Liver (tissue), 9 donors: ENCODE results near the gene CYREN. TPM values are rescaled to one million over a fixed set of nuclear protein-coding genes. Genes with fewer than 3 reads are reported as not detected.

Experiments used
- DNase-seq: peaks from one replicate; pipeline ENCODE4 v3.0.0-alpha.2; 2017; ENCODE audit warnings: low spot score
- H3K27ac ChIP-seq, 2 donors: one replicate each; pipeline ENCODE4 v1.7.0; 2013; ENCODE audit warnings: inconsistent platforms in 2 of 2, low read length in 2 of 2, control low read depth in 1 of 2, low read depth in 1 of 2, mild to moderate bottlenecking in 1 of 2
- H3K27me3 ChIP-seq, 4 donors: one replicate each; pipeline versions ENCODE4 v1.6.1 to v1.7.0; 2013; ENCODE audit warnings: low read length in 3 of 4, inconsistent platforms in 1 of 4, mild to moderate bottlenecking in 1 of 4, moderate library complexity in 1 of 4; ENCODE audit not compliant: control insufficient read depth in 4 of 4, insufficient read depth in 4 of 4
- H3K36me3 ChIP-seq, 4 donors: one replicate each; pipeline versions ENCODE4 v1.6.1 to v1.7.0; 2013; ENCODE audit warnings: low read length in 3 of 4, mild to moderate bottlenecking in 3 of 4, low read depth in 1 of 4, moderate library complexity in 1 of 4; ENCODE audit not compliant: control insufficient read depth in 4 of 4, insufficient read depth in 3 of 4
- H3K4me1 ChIP-seq, 4 donors: one replicate each; pipeline versions ENCODE4 v1.6.1 to v1.7.0; 2013; ENCODE audit warnings: low read length in 3 of 4, mild to moderate bottlenecking in 3 of 4, moderate library complexity in 1 of 4; ENCODE audit not compliant: control insufficient read depth in 4 of 4, insufficient read depth in 4 of 4
- H3K4me3 ChIP-seq, 3 donors: one replicate each; pipeline versions ENCODE4 v1.6.1 to v1.7.0; 2013; ENCODE audit warnings: low read length in 3 of 3, control low read depth in 1 of 3, low read depth in 1 of 3, mild to moderate bottlenecking in 1 of 3
- H3K9ac ChIP-seq, 2 donors: one replicate each; pipeline ENCODE4 v1.7.0; 2013; ENCODE audit warnings: low read length in 2 of 2, mild to moderate bottlenecking in 2 of 2, moderate library complexity in 2 of 2, control low read depth in 1 of 2, low read depth in 1 of 2
- H3K9me3 ChIP-seq, 4 donors: one replicate each; pipeline versions ENCODE4 v1.6.1 to v1.7.0; 2013; ENCODE audit warnings: low read length in 3 of 4; ENCODE audit not compliant: control insufficient read depth in 4 of 4
- CTCF ChIP-seq: fragments of 150-350 bp; IDR thresholded peaks from 2 replicates; pipeline ENCODE4 v1.5.1; 2017; ENCODE audit warnings: improper control_type of control experiment, low read depth, low read length; ENCODE audit not compliant: missing input control
- EGR1 ChIP-seq, 2 donors: IDR thresholded peaks; 2 replicates each; pipeline ENCODE4 v1.6.1; 2016 to 2018; ENCODE audit warnings: antibody characterized with exemption in 2 of 2, low read depth in 2 of 2
- GABPA ChIP-seq, 2 donors: IDR thresholded peaks in 1 of 2; conservative IDR thresholded peaks in 1 of 2; 2 replicates each; pipeline ENCODE4 v1.6.1; 2016; ENCODE audit warnings: antibody characterized with exemption in 2 of 2, mild to moderate bottlenecking in 1 of 2, moderate library complexity in 1 of 2
- HNF4A ChIP-seq, 2 donors: conservative IDR thresholded peaks; 2 replicates each; pipeline ENCODE4 v1.6.1; 2016; ENCODE audit warnings: antibody characterized with exemption in 2 of 2, mild to moderate bottlenecking in 2 of 2
- HNF4G ChIP-seq: IDR thresholded peaks from 2 replicates; pipeline ENCODE4 v1.6.1; 2016; ENCODE audit warnings: antibody characterized with exemption
- JUND ChIP-seq, 2 donors: IDR thresholded peaks; 2 replicates each; pipeline ENCODE4 v1.6.1; 2016; ENCODE audit warnings: antibody characterized with exemption in 2 of 2
- MAX ChIP-seq: IDR thresholded peaks from 2 replicates; pipeline ENCODE4 v1.6.1; 2016; ENCODE audit warnings: antibody characterized with exemption
- NR2F2 ChIP-seq: IDR thresholded peaks from 2 replicates; pipeline ENCODE4 v1.6.1; 2016; ENCODE audit warnings: antibody characterized with exemption
- RAD21 ChIP-seq, 2 donors: IDR thresholded peaks; 2 replicates each; pipeline ENCODE4 v1.6.1; 2016; ENCODE audit warnings: antibody characterized with exemption in 2 of 2, mild to moderate bottlenecking in 2 of 2
- REST ChIP-seq: IDR thresholded peaks from 2 replicates; pipeline ENCODE4 v1.6.1; 2016; ENCODE audit warnings: antibody characterized with exemption, mild to moderate bottlenecking
- RXRA ChIP-seq, 2 donors: IDR thresholded peaks; 2 replicates each; pipeline ENCODE4 v1.6.1; 2017 to 2018; ENCODE audit warnings: antibody characterized with exemption in 2 of 2, mild to moderate bottlenecking in 1 of 2
- SP1 ChIP-seq: IDR thresholded peaks from 2 replicates; pipeline ENCODE4 v1.6.1; 2018; ENCODE audit warnings: antibody characterized with exemption, mild to moderate bottlenecking
- TAF1 ChIP-seq: conservative IDR thresholded peaks from 2 replicates; pipeline ENCODE4 v1.6.1; 2016; ENCODE audit warnings: antibody characterized with exemption, mild to moderate bottlenecking
- ZBTB33 ChIP-seq: IDR thresholded peaks from 2 replicates; pipeline ENCODE4 v1.6.1; 2016; ENCODE audit warnings: antibody characterized with exemption
- WGBS: extraction: QIAGEN DNeasy Blood & Tissue Kit; methylation state at CpG from one replicate; pipeline ENCODE4 v1.1.7; 2013; 5-methylcytosine and 5-hydroxymethylcytosine counted together
- polyA plus RNA-seq, 2 donors: library from polyadenylated mRNA; stranded (reverse) in 1 of 2; unstranded in 1 of 2; fragments of 200-250 nt in 1 of 2; fragments of >200 nt in 1 of 2; fragmentation: Nextera tagmentation in 1 of 2; extraction: Ambion mirVana in 1 of 2; gene quantifications; one replicate each; pipeline versions ENCODE4 v1.2.1 to v1.2.3, GENCODE V29; 2013 to 2015
- total RNA-seq, 2 donors: library from RNA; depleted of rRNA; stranded (reverse); fragments of >200 nt; gene quantifications; one replicate each; pipeline ENCODE4 v1.2.3, GENCODE V29; 2014
- donor health status: healthy.
- donor health status: healthy.
- donor health status: healthy.
- donor health status: healthy.
- donor health status: healthy.

CYREN gene
- total and polyA plus RNA-seq, 4 donors, result 13.2 to 20.3 (median 16.0) TPM

- Histone ChIP-seq H3K9me3 (no peaks in the 10 kb centered on the region), H3K27me3 (no peaks in the 10 kb centered on the region), H3K9ac (no peak overlapping the region), H3K4me3 (no peak overlapping the region), H3K4me1 (peaks cover 0 to 26% (median 18%) of the 10 kb centered on the region in 4 donors), H3K36me3 (peaks cover 0 to 25% (median 16%) of the 10 kb centered on the region in 4 donors), H3K27ac (no peak overlapping the region)
- DNase-seq, result no peak
- TF ChIP-seq HNF4A (conservative IDR thresholded peaks at IDR 0.05) (peak in 1 of 2 donors; percentile 53), ZBTB33 (no peak)
- WGBS, result 76% methylated on average over 7 of the region's 7 CpGs
Observed at GRCh38 chr7:135206941-135207391, 36.5 kb upstream of the CYREN start.

GRCh38 chr7:135205850-135206249 lies 35.3 kb upstream of the CYREN start:
- TF ChIP-seq MAX, result no peak
- TF ChIP-seq ZBTB33, result no peak
- no peak for TF ChIP-seq HNF4A (conservative IDR thresholded peaks at IDR 0.05)
- peaks cover 0 to 34% (median 20%) of the 10 kb centered on the region in 4 donors for H3K36me3 ChIP-seq
- H3K4me3 ChIP-seq, result no peak overlapping the region
- no peak overlapping the region for H3K9ac ChIP-seq
- DNase-seq, result no peak
- WGBS, result 96% methylated on average over 8 of the region's 8 CpGs
- no peak overlapping the region for H3K27ac ChIP-seq
- no peaks in the 10 kb centered on the region for H3K9me3 ChIP-seq
- H3K27me3 ChIP-seq, result no peaks in the 10 kb centered on the region
- peaks cover 0 to 24% (median 16%) of the 10 kb centered on the region in 4 donors for H3K4me1 ChIP-seq

GRCh38 chr7:135204876-135205275 lies 34.4 kb upstream of the CYREN start:
- 93% methylated on average over 5 of the region's 5 CpGs for WGBS
- Histone ChIP-seq H3K4me1 (peaks cover 0 to 18% (median 11%) of the 10 kb centered on the region in 4 donors), H3K9ac (no peak overlapping the region), H3K27me3 (no peaks in the 10 kb centered on the region), H3K36me3 (peaks cover 0 to 40% (median 23%) of the 10 kb centered on the region in 4 donors), H3K27ac (no peak overlapping the region), H3K4me3 (no peak overlapping the region), H3K9me3 (no peaks in the 10 kb centered on the region)
- no peak for DNase-seq
- TF ChIP-seq SP1, result no peak
- no peak for TF ChIP-seq REST
- no peak for TF ChIP-seq CTCF
- no peak for TF ChIP-seq EGR1 (IDR thresholded peaks at IDR 0.05; ENCODE audit: low read depth in 2 of 2)
- TF ChIP-seq RXRA (IDR thresholded peaks at IDR 0.05), result no peak
- no peak for TF ChIP-seq TAF1
- no peak for TF ChIP-seq HNF4G
- no peak for TF ChIP-seq RAD21 (IDR thresholded peaks at IDR 0.05)
- TF ChIP-seq ZBTB33, result no peak
- no peak for TF ChIP-seq MAX
- TF ChIP-seq JUND (IDR thresholded peaks at IDR 0.05), result no peak
- TF ChIP-seq NR2F2, result no peak
- no peak for TF ChIP-seq GABPA (IDR thresholded peaks at IDR 0.05 in 1 of 2, conservative IDR thresholded peaks at IDR 0.05 in 1 of 2)
